Retinal pigment epithelial cell (primary cell): ENCODE results near the gene SEC14L2.
A peak's percentile ranks its signal among the peaks of the same experiment; 100 is the strongest.

ENCODE experiments used
- DNase-seq: peaks from one replicate; pipeline ENCODE4 v3.0.0-alpha.2; 2010; ENCODE audit warnings: low read depth
- H3K4me3 ChIP-seq: 2 replicates; pipeline ENCODE4 v1.5.1; 2011; ENCODE audit warnings: mild to moderate bottlenecking, low read length, control low read depth, moderate library complexity
- CTCF ChIP-seq: conservative IDR thresholded peaks from 2 replicates; pipeline ENCODE4 v1.5.1; 2011; ENCODE audit warnings: low read depth, low read length, control low read depth, inconsistent platforms

The SEC14L2 gene

GRCh38 chr22:30435674-30436126 is 38.9 kb downstream of the SEC14L2 start:
- H3K4me3 ChIP-seq = no peak overlapping the region
- TF ChIP-seq CTCF = no peak
- DNase-seq = no peak

- H3K4me3 ChIP-seq = no peak overlapping the region
- DNase-seq = no peak
- TF ChIP-seq CTCF = no peak
These were observed 39.4 kb downstream of the SEC14L2 start for GRCh38 chr22:30436196-30436595.

GRCh38 chr22:30438559-30438958 is 41.7 kb downstream of the SEC14L2 start:
- no peak overlapping the region for H3K4me3 ChIP-seq
- TF ChIP-seq CTCF = no peak
- DNase-seq = no peak

- DNase-seq = no peak
- TF ChIP-seq CTCF = no peak
- no peak overlapping the region for H3K4me3 ChIP-seq
These were observed 42.4 kb downstream of the SEC14L2 start for GRCh38 chr22:30439226-30439625.

- H3K4me3 ChIP-seq = no peak overlapping the region
- TF ChIP-seq CTCF = no peak
- DNase-seq = no peak
These were observed 43.0 kb downstream of the SEC14L2 start for GRCh38 chr22:30439836-30440235.

- TF ChIP-seq CTCF = no peak
- no peak for DNase-seq
- no peak overlapping the region for H3K4me3 ChIP-seq
These were observed 44.3 kb downstream of the SEC14L2 start for GRCh38 chr22:30441088-30441487.

- TF ChIP-seq CTCF = peak; percentile 81
- no peak overlapping the region for H3K4me3 ChIP-seq
- no peak for DNase-seq
These were observed 48.0 kb downstream of the SEC14L2 start for GRCh38 chr22:30444632-30445437.
